ENCODE measurements around the gene SIGLEC12.

The SIGLEC12 gene

DNA sequence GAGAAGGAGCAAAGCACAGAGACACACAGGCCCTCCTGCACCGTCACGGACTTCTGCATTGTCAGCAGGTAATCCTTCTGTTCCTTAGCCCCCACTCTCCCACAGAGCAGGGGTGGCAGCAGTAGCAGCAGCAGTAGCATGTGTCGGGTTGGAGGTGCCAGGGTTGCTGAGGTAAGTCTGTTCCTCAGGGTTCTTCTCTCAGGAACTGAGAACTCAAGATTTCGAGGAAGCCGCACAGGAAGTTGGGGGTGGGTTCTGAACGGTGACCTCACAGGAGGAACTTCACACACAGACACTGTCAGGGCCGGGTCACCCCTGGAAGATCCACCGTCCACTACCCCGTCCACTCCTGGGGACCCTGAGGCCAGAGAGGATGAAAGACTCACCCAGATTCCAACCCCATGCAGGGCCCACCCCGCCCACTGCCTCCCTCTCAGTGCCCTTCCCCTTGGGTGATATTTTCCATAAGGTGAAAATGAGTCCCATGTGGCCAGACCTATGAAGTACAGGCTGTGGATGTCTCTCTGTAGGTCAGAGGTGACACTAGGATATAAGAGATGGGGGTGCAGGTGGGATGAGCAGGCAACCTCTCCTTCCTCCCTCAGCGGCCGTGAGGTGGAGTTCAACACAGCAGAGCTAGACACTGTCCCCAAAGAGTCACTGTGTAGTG lies at the start of gene SIGLEC12:
Gene SIGLEC12, minus strand, starts transcription at position 207 of the 670 bp plus-strand sequence. Its CDS starts 67 bp downstream, at position 140.
- H3K9ac ChIP-seq (ENCODE audit: low read length in 2 of 2), result no peak within 1 kb of the TSS
- peaks cover 0 to 5% of the 10 kb centered on the region in 2 donors for H3K27me3 ChIP-seq (ENCODE audit: control insufficient read depth in 1 of 2, insufficient read depth in 2 of 2, low read length in 2 of 2)
- H3K36me3 ChIP-seq (ENCODE audit: control insufficient read depth in 2 of 2, insufficient read depth in 2 of 2, low read length in 2 of 2), result no peaks in the 10 kb centered on the region
- H3K4me3 ChIP-seq (ENCODE audit: low read length in 2 of 2), result no peak within 1 kb of the TSS
- peaks cover 0 to 2% of the 10 kb centered on the region in 2 donors for H3K9me3 ChIP-seq (ENCODE audit: control insufficient read depth in 2 of 2, low read length in 2 of 2)
- no peak within 1 kb of the TSS for H3K27ac ChIP-seq (ENCODE audit: low read length)
- no peaks in the 10 kb centered on the region for H3K4me1 ChIP-seq (ENCODE audit: control insufficient read depth, insufficient read depth, low read length)

- Histone ChIP-seq H3K27ac (ENCODE audit: low read length) (no peak overlapping the region), H3K4me1 (ENCODE audit: control insufficient read depth, insufficient read depth, low read length) (no peaks in the 10 kb centered on the region), H3K27me3 (ENCODE audit: control insufficient read depth in 1 of 2, insufficient read depth in 2 of 2, low read length in 2 of 2) (peaks cover 5% of the 10 kb centered on the region in 2 donors), H3K9ac (ENCODE audit: low read length in 2 of 2) (no peak overlapping the region), H3K36me3 (ENCODE audit: control insufficient read depth in 2 of 2, insufficient read depth in 2 of 2, low read length in 2 of 2) (no peaks in the 10 kb centered on the region), H3K4me3 (ENCODE audit: low read length in 2 of 2) (no peak overlapping the region), H3K9me3 (ENCODE audit: control insufficient read depth in 2 of 2, low read length in 2 of 2) (peaks cover 0 to 7% of the 10 kb centered on the region in 2 donors)
These were observed 49.5 kb upstream of the SIGLEC12 start for GRCh38 chr19:51550848-51551672.

DNA sequence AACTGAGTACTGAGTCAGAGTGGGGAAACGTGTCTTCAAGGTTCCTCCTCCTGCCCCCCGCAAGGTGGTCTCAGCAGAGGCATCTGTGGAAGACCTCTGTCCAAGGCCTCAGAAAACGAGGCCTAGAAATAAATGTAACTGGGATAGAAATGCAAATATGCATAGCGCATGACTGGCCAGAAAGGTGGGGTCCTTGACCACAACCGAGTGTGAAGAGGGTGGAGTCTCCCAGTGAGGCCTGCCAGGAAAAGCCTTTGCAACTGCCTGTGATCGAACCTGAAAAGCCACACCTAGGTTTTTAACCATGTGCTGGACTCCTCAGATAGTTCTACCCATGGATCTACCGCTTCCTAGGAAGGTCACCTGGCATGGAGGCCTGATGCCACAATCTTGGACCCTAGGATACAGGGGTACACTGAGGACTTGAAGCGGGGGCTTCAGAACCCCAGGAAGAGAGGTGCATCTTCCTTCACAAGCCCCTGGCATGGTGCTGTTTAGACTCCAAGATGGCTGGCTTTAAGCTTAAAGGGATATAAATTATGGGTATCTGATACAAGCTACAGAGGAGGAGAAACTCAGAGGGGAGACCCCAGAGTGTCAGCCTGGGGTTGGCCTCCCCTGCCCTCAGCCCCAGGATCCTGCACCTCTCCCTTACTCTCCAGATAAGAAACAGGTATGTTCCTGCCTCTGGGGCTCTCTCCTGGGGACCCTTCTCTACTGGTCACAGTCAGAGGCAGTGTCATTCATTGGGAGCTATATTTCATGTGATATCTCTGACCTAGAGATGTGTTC lies 48.1 kb upstream of the SIGLEC12 start:
- Histone ChIP-seq H3K27me3 (ENCODE audit: control insufficient read depth in 1 of 2, insufficient read depth in 2 of 2, low read length in 2 of 2) (peaks cover 4 to 9% of the 10 kb centered on the region in 2 donors), H3K9ac (ENCODE audit: low read length in 2 of 2) (no peak overlapping the region), H3K4me3 (ENCODE audit: low read length in 2 of 2) (no peak overlapping the region), H3K4me1 (ENCODE audit: control insufficient read depth, insufficient read depth, low read length) (no peaks in the 10 kb centered on the region), H3K36me3 (ENCODE audit: control insufficient read depth in 2 of 2, insufficient read depth in 2 of 2, low read length in 2 of 2) (no peaks in the 10 kb centered on the region), H3K27ac (ENCODE audit: low read length) (no peak overlapping the region), H3K9me3 (ENCODE audit: control insufficient read depth in 2 of 2, low read length in 2 of 2) (peaks cover 0 to 1% of the 10 kb centered on the region in 2 donors)

DNA sequence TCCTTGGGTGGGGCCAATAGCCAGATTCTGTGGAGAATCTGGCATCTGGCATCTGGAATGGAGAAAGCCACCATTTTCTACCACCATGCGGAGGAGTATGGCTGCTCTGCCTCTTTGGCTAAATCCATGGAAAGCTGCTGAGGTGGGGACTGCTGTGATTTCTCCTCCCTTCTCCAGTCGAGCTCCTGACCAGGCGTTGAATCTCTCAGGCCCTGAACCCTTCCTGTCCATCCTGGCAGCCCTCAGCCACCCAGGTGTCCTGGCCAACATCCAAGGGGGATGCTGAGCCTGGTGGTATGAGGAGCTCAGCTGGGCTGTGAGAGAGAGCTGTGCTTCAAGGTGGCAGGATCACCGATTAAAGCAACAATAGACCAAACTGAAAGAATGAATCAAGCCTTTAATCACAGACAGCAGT lies 47.3 kb upstream of the SIGLEC12 start:
- Histone ChIP-seq H3K36me3 (ENCODE audit: control insufficient read depth in 2 of 2, insufficient read depth in 2 of 2, low read length in 2 of 2) (no peaks in the 10 kb centered on the region), H3K27me3 (ENCODE audit: control insufficient read depth in 1 of 2, insufficient read depth in 2 of 2, low read length in 2 of 2) (peaks cover 2 to 12% of the 10 kb centered on the region in 2 donors), H3K4me1 (ENCODE audit: control insufficient read depth, insufficient read depth, low read length) (no peaks in the 10 kb centered on the region), H3K4me3 (ENCODE audit: low read length in 2 of 2) (no peak overlapping the region), H3K27ac (ENCODE audit: low read length) (no peak overlapping the region), H3K9me3 (ENCODE audit: control insufficient read depth in 2 of 2, low read length in 2 of 2) (no peaks in the 10 kb centered on the region), H3K9ac (ENCODE audit: low read length in 2 of 2) (no peak overlapping the region)

DNA sequence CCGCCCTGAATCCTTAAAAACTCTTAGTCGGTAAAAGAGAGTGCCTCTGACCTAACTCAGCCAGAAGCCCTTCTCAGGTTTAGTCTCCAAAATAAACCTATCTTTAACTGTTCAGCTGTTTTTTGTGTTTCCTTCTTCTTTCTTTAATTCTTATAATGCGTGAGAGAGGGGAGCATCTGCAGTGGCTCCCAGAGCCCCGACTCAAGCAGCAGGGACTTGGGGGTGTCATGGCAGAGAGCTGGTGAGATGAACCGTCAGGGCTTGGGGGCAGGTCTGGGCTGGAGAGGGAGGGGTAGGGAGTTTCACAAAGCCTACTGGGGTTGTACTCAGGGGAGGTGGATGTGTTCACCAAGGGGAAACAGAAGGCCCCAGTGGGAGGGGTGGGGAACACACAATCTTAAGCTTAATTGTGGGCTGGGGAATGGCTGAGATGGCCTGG lies 46.6 kb upstream of the SIGLEC12 start:
- H3K36me3 ChIP-seq (ENCODE audit: control insufficient read depth in 2 of 2, insufficient read depth in 2 of 2, low read length in 2 of 2), result no peaks in the 10 kb centered on the region
- H3K9me3 ChIP-seq (ENCODE audit: control insufficient read depth in 2 of 2, low read length in 2 of 2), result no peaks in the 10 kb centered on the region
- H3K27ac ChIP-seq (ENCODE audit: low read length), result no peak overlapping the region
- H3K4me1 ChIP-seq (ENCODE audit: control insufficient read depth, insufficient read depth, low read length), result no peaks in the 10 kb centered on the region
- no peak overlapping the region for H3K9ac ChIP-seq (ENCODE audit: low read length in 2 of 2)
- H3K27me3 ChIP-seq (ENCODE audit: control insufficient read depth in 1 of 2, insufficient read depth in 2 of 2, low read length in 2 of 2), result peaks cover under 1 to 12% of the 10 kb centered on the region in 2 donors
- H3K4me3 ChIP-seq (ENCODE audit: low read length in 2 of 2), result no peak overlapping the region

DNA sequence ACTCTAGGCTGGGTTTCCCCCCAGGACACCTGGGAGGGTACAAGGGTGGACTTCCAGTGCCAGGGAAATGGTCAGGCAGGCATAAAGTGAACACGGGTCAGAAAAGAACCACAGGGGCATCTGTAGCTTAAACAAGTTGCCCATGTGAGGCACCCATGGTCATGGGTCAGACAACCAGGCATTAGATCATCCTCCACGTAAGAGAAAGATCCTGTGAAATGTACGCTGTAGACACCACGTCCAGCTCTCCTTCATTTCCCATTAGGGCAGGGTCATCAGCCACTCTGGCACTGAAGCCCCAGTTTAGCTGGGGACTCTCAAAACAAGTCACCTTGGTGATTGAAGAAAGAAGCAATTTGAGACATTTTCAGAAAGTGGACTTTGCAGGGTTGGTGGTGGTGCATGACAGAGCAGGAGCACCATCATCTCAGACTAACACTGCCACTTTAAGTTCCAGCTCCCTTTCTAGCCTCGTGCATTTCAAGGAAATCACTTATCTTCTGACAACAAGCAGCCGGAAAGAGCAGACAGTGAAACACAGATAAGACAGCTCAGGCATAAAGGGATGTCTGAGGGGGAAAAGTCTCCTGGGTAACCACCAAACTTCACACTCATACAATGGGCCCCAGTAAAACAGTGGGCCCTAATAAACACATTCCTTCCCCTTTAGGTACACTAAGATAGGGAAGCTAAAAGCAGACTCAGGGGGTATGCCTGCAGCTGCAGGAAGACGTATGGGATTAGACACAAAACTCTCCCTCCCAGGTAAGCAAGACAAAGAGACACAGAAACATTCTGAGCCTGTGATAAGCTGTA lies 46.0 kb upstream of the SIGLEC12 start:
- H3K27me3 ChIP-seq (ENCODE audit: control insufficient read depth in 1 of 2, insufficient read depth in 2 of 2, low read length in 2 of 2), result peaks cover 0 to 12% of the 10 kb centered on the region in 2 donors
- no peaks in the 10 kb centered on the region for H3K9me3 ChIP-seq (ENCODE audit: control insufficient read depth in 2 of 2, low read length in 2 of 2)
- no peaks in the 10 kb centered on the region for H3K4me1 ChIP-seq (ENCODE audit: control insufficient read depth, insufficient read depth, low read length)
- no peak overlapping the region for H3K4me3 ChIP-seq (ENCODE audit: low read length in 2 of 2)
- no peak overlapping the region for H3K9ac ChIP-seq (ENCODE audit: low read length in 2 of 2)
- H3K27ac ChIP-seq (ENCODE audit: low read length), result no peak overlapping the region
- no peaks in the 10 kb centered on the region for H3K36me3 ChIP-seq (ENCODE audit: control insufficient read depth in 2 of 2, insufficient read depth in 2 of 2, low read length in 2 of 2)

DNA sequence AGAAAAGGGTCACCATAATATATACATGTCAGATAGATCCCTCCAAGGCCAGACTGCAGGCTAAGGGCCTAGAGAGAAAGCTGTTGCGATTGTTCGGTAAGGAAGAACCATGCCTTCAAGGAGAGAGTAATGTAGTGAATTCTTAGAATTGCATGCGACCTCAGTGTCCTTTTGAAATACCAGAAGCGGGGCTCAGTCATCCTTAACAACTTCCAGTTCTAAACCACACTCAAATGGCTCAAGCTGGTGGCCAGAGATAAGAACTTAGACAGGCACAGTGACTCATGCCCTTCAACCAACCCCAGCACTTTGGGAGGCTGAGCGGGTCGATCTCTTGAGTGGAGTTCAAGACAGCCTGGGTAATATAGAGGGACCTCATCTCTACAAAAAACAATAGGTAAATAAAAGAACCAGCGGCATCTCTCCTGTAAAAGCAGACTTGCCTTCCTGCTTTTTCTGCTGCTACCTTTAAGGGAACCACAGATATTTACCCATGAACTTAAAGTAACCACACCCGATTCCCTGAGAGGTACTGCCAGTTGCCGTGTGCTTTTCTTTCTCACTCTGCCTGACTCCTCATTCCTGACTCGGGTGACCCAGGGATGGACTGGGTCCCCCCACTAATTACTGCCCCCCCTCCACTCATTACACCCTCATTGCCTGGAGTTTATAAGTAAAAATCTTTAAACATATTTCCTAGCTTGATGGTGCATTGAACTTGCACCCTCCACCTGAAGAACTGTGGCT lies 45.2 kb upstream of the SIGLEC12 start:
- no peaks in the 10 kb centered on the region for H3K36me3 ChIP-seq (ENCODE audit: control insufficient read depth in 2 of 2, insufficient read depth in 2 of 2, low read length in 2 of 2)
- no peak overlapping the region for H3K27ac ChIP-seq (ENCODE audit: low read length)
- H3K9me3 ChIP-seq (ENCODE audit: control insufficient read depth in 2 of 2, low read length in 2 of 2), result no peaks in the 10 kb centered on the region
- no peak overlapping the region for H3K9ac ChIP-seq (ENCODE audit: low read length in 2 of 2)
- peaks cover 0 to 16% of the 10 kb centered on the region in 2 donors for H3K27me3 ChIP-seq (ENCODE audit: control insufficient read depth in 1 of 2, insufficient read depth in 2 of 2, low read length in 2 of 2)
- no peak overlapping the region for H3K4me3 ChIP-seq (ENCODE audit: low read length in 2 of 2)
- H3K4me1 ChIP-seq (ENCODE audit: control insufficient read depth, insufficient read depth, low read length), result no peaks in the 10 kb centered on the region

DNA sequence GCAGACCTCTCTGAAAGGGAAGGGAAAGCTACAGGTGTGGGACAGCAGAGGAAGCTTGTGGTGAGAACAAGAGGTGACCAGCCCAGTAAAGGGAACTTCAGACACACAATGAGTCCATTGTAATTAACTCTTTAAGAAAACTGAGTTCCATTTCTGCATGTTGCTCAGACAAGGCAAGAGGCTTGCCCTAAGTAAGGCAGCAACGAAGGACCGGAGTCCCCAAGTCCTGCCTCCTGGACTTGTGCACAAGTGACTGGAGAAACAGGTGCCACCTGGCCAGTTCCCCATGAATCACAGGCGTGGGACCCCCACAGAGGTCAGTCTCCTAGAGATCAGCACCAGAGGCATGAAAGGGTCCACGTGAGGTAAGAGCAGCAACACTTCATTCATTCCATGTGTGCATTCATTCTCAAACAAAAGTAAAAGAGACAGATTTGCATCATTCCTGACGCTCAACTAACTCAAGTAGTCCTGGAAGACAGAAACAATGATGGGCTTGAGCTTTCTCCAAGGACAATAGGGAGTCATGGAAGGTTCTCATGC lies 44.6 kb upstream of the SIGLEC12 start:
- no peak overlapping the region for H3K4me3 ChIP-seq (ENCODE audit: low read length in 2 of 2)
- no peak overlapping the region for H3K27ac ChIP-seq (ENCODE audit: low read length)
- H3K4me1 ChIP-seq (ENCODE audit: control insufficient read depth, insufficient read depth, low read length), result no peaks in the 10 kb centered on the region
- no peaks in the 10 kb centered on the region for H3K36me3 ChIP-seq (ENCODE audit: control insufficient read depth in 2 of 2, insufficient read depth in 2 of 2, low read length in 2 of 2)
- H3K9ac ChIP-seq (ENCODE audit: low read length in 2 of 2), result no peak overlapping the region
- H3K27me3 ChIP-seq (ENCODE audit: control insufficient read depth in 1 of 2, insufficient read depth in 2 of 2, low read length in 2 of 2), result peaks cover 0 to 15% of the 10 kb centered on the region in 2 donors
- no peaks in the 10 kb centered on the region for H3K9me3 ChIP-seq (ENCODE audit: control insufficient read depth in 2 of 2, low read length in 2 of 2)

DNA sequence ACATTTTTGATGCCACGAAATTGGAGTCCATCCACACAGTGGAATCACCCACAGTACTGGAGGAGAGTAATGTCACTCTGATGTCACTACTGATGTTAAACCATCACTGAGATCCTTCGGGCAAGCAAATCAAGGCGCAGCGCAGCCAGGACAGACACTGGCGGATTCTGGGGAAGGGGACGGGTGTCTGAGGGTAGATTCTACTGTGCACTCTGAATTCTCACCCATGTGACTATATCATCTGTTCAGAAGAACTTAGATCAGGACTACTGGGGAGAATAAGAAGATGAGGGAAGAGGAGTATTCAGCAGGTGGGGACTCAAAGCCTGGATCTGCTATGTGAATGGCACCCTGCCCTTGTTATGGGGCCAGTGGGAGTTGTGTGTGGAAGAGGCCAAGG lies 42.4 kb upstream of the SIGLEC12 start:
- Histone ChIP-seq H3K4me1 (ENCODE audit: control insufficient read depth, insufficient read depth, low read length) (no peaks in the 10 kb centered on the region), H3K36me3 (ENCODE audit: control insufficient read depth in 2 of 2, insufficient read depth in 2 of 2, low read length in 2 of 2) (no peaks in the 10 kb centered on the region), H3K27me3 (ENCODE audit: control insufficient read depth in 1 of 2, insufficient read depth in 2 of 2, low read length in 2 of 2) (peaks cover 0 to 13% of the 10 kb centered on the region in 2 donors), H3K27ac (ENCODE audit: low read length) (no peak overlapping the region), H3K4me3 (ENCODE audit: low read length in 2 of 2) (no peak overlapping the region), H3K9me3 (ENCODE audit: control insufficient read depth in 2 of 2, low read length in 2 of 2) (no peaks in the 10 kb centered on the region), H3K9ac (ENCODE audit: low read length in 2 of 2) (no peak overlapping the region)
